Bronchial epithelial cell (primary cell): Measurements from ENCODE around the gene FAM107B. TPM values are rescaled to one million over a fixed set of nuclear protein-coding genes. Genes with fewer than 3 reads are reported as not detected.

ENCODE experiments used
- DNase-seq: peaks from one replicate; pipeline ENCODE4 v3.0.0-alpha.2; 2010; ENCODE audit warnings: low read depth
- FAIRE-seq: peaks from 2 replicates; lab custom pipeline; 2011; peaks lifted over from hg19 to GRCh38; lab: Jason Lieb, UNC
- H3K27me3 ChIP-seq: 2 replicates; pipeline ENCODE4 v1.5.1; 2011; ENCODE audit warnings: low read length; ENCODE audit not compliant: control insufficient read depth, insufficient read depth
- H3K36me3 ChIP-seq: 2 replicates; pipeline ENCODE4 v1.5.1; 2011; ENCODE audit warnings: low read length; ENCODE audit not compliant: control insufficient read depth, insufficient read depth
- H3K4me3 ChIP-seq: 2 replicates; pipeline ENCODE4 v1.5.1; 2011; ENCODE audit warnings: mild to moderate bottlenecking, low read depth, low read length, control low read depth
- total RNA-seq: library from RNA; depleted of rRNA; stranded (reverse); fragments of >200 nt; gene quantifications from 2 replicates; pipeline ENCODE4 v1.2.1, GENCODE V29; 2014
- TF ChIP-seq, protein P1 (sequence below): IDR thresholded peaks from 2 replicates; pipeline ENCODE4 v1.5.1; 2011; ENCODE audit warnings: mild to moderate bottlenecking, moderate library complexity, low read length, control low read depth, inconsistent platforms; ENCODE audit not compliant: insufficient read depth, severe bottlenecking

The FAM107B gene
- total RNA-seq, 1 donor from 2014 or later: 18.7 TPM

DNA sequence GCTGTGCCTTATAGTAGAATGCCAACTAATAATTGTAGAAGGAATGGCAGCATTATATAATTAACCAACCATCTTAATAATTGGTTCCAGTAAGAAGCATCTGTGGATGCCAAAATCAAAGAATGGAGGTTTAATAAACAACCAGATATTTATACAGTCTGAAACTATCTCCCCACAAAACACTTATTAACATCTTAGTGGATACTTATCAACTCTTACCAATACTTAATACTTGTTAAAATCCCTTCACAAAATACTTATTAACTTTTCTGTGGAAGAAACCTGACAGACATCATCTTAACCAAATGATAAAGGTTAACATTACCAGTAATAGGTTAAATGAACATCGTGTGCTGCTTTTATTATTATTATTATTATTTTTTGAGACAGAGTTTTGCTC, 29.1 kb upstream of the FAM107B start:
- FAIRE-seq (no peak), DNase-seq (no peak)
- Histone ChIP-seq H3K4me3 (no peak overlapping the region), H3K36me3 (no peaks in the 10 kb centered on the region), H3K27me3 (no peaks in the 10 kb centered on the region)
- TF ChIP-seq, protein P1, sequence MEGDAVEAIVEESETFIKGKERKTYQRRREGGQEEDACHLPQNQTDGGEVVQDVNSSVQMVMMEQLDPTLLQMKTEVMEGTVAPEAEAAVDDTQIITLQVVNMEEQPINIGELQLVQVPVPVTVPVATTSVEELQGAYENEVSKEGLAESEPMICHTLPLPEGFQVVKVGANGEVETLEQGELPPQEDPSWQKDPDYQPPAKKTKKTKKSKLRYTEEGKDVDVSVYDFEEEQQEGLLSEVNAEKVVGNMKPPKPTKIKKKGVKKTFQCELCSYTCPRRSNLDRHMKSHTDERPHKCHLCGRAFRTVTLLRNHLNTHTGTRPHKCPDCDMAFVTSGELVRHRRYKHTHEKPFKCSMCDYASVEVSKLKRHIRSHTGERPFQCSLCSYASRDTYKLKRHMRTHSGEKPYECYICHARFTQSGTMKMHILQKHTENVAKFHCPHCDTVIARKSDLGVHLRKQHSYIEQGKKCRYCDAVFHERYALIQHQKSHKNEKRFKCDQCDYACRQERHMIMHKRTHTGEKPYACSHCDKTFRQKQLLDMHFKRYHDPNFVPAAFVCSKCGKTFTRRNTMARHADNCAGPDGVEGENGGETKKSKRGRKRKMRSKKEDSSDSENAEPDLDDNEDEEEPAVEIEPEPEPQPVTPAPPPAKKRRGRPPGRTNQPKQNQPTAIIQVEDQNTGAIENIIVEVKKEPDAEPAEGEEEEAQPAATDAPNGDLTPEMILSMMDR: no peak

DNA sequence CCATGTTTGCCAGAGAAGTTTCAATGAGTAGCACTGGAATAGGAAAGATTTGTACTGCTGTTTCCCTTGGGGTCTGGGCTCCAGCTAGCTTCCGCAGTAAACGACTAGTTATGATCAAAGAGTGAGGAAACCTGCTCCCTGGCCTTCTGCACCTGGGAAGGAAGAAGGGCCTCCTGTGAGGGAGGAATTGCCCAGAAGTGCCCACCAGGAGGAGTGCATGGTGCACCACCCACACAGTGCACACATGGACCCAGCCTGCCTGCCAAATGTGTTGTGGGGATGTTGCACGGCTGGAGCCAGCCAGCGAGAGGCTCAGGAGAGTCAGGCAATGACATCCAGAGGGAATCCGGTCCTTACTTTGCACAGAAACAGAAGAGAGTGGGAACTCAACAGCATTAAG, 27.0 kb upstream of the FAM107B start:
- TF ChIP-seq, protein P1: no peak
- no peaks in the 10 kb centered on the region for H3K27me3 ChIP-seq

DNA sequence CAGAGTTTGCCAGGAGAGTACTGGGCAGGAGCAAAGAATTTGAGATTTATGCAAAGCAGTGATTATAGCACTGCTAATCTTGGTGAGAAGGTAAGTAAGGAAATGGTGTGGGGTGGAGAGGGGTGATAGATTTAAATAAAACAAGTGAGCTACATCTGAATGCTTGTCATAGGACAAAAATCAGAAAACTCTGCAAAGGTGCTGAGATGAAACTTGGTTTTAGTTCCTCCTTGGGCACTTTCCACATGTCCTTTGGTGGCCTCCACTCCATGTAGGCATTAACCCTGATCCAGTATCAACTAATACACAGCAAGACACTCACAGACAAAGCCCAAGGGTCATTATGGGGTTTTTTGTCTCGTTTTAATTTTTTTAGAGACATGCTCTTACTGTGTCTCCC, 25.7 kb upstream of the FAM107B start:
- H3K4me3 ChIP-seq: no peak overlapping the region
- FAIRE-seq (no peak), DNase-seq (no peak)
- H3K27me3 ChIP-seq: no peaks in the 10 kb centered on the region
- TF ChIP-seq, protein P1: no peak
- no peaks in the 10 kb centered on the region for H3K36me3 ChIP-seq

More for the DNA sequence above, 27.0 kb upstream of the FAM107B start:
- no peak for DNase-seq
- FAIRE-seq: no peak
- Histone ChIP-seq H3K36me3 (no peaks in the 10 kb centered on the region), H3K4me3 (no peak overlapping the region)

DNA sequence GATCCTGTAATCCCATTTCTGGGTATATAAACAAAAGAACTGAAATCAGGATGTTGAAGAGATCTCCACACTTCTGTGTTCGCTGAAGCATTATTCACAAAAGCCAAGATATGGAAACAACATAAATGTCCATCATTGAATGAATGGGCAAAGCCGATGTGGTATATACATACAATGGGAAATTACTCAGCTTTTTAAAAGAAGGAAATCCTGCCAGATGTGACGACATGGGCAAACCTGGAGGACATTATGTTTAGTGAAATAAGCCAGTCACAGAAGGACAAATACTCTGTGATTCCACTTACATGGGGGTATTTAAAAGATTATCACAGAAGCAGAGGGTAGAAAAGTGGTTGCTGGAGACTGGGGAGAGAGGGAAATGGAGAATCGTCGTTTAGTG, 23.9 kb upstream of the FAM107B start:
- DNase-seq (no peak), FAIRE-seq (no peak)
- Histone ChIP-seq H3K36me3 (no peaks in the 10 kb centered on the region), H3K27me3 (no peaks in the 10 kb centered on the region), H3K4me3 (no peak overlapping the region)
- TF ChIP-seq, protein P1: no peak

DNA sequence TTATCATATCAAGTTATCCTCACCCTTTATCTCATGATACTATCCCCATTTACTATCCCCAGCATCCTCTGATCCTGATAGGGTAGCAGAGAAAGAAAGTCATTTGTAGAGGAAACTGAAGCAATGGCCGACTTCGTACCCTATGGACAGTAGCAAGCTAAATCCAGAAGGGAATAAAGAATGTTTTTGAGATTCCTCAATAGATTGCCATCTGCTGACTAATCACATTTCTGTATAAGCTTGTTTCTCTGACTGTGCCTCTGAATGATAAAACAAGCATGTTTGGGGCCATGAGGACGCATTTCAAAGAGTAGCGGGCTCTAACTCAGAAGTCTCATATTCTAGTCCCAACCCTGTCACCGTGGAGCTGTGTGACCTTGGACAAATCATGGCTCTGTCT, 13.2 kb upstream of the FAM107B start:
- Histone ChIP-seq H3K4me3 (no peak overlapping the region), H3K27me3 (no peaks in the 10 kb centered on the region), H3K36me3 (no peaks in the 10 kb centered on the region)
- DNase-seq (peak; percentile 20), FAIRE-seq (no peak)
- TF ChIP-seq, protein P1: no peak

DNA sequence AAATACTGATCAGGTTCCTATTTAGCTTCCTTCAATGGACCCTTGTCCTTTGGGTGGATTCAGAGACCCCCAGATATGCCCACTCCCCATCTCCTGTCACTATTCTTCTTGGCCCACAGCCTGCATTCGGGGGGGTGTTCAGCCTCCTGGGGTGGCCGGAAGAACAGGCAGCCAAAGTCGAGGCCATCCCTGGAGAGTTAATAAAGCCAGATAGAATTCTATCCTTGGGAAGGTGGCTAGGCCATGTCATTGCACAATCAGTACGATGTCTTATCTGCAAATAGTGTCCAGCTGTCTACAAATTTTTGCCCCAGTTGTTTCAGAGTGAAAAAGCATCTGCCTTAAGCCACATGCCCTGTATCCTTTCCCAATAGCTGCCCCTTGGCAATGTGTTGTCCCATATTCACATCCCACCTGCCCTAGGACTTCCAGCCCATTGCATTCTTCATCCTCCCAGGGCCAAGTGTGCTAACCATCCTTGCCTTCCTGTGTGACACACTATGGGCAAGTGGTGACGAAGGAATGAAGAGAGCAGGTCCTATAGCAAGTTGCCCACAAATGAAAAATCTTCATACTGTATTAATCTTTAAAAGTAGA, 9.9 kb upstream of the FAM107B start:
- Histone ChIP-seq H3K27me3 (no peaks in the 10 kb centered on the region), H3K36me3 (no peaks in the 10 kb centered on the region), H3K4me3 (no peak overlapping the region)
- DNase-seq (no peak), FAIRE-seq (no peak)
- TF ChIP-seq, protein P1: no peak
